IPS-18a (cell line): ENCODE measurements around the gene SESN2.

ENCODE experiments used
- H3K27ac ChIP-seq: one replicate; pipeline ENCODE4 v1.5.1; 2013; ENCODE audit warnings: low read length
- H3K27me3 ChIP-seq: one replicate; pipeline ENCODE4 v1.6.1; 2013; ENCODE audit warnings: mild to moderate bottlenecking, low read length; ENCODE audit not compliant: control insufficient read depth, insufficient read depth
- H3K36me3 ChIP-seq: one replicate; pipeline ENCODE4 v1.6.1; 2013; ENCODE audit warnings: low read depth, low read length; ENCODE audit not compliant: control insufficient read depth
- H3K4me1 ChIP-seq: one replicate; pipeline ENCODE4 v1.6.1; 2013; ENCODE audit warnings: low read depth, low read length; ENCODE audit not compliant: control insufficient read depth
- H3K4me3 ChIP-seq: one replicate; pipeline ENCODE4 v1.5.1; 2013; ENCODE audit warnings: low read length
- H3K9ac ChIP-seq: one replicate; pipeline ENCODE4 v1.6.1; 2013; ENCODE audit warnings: mild to moderate bottlenecking, low read length, moderate library complexity
- H3K9me3 ChIP-seq: one replicate; pipeline ENCODE4 v1.6.1; 2013; ENCODE audit warnings: low read depth, low read length; ENCODE audit not compliant: control insufficient read depth

SESN2 gene

GRCh38 chr1:28278763-28279162 is 19.4 kb downstream of the SESN2 start:
- H3K4me3 ChIP-seq = no peak overlapping the region
- H3K36me3 ChIP-seq = peaks cover 68% of the 10 kb centered on the region
- H3K27me3 ChIP-seq = no peaks in the 10 kb centered on the region
- no peak overlapping the region for H3K9ac ChIP-seq
- no peak overlapping the region for H3K27ac ChIP-seq
- no peaks in the 10 kb centered on the region for H3K4me1 ChIP-seq
- H3K9me3 ChIP-seq = no peaks in the 10 kb centered on the region

GRCh38 chr1:28279721-28280120 is 20.4 kb downstream of the SESN2 start:
- H3K36me3 ChIP-seq = peaks cover 59% of the 10 kb centered on the region
- no peaks in the 10 kb centered on the region for H3K9me3 ChIP-seq
- H3K27ac ChIP-seq = no peak overlapping the region
- no peaks in the 10 kb centered on the region for H3K27me3 ChIP-seq
- H3K9ac ChIP-seq = no peak overlapping the region
- H3K4me1 ChIP-seq = no peaks in the 10 kb centered on the region
- H3K4me3 ChIP-seq = no peak overlapping the region

GRCh38 chr1:28280501-28280900 is 21.2 kb downstream of the SESN2 start:
- no peaks in the 10 kb centered on the region for H3K9me3 ChIP-seq
- no peak overlapping the region for H3K4me3 ChIP-seq
- H3K36me3 ChIP-seq = peaks cover 53% of the 10 kb centered on the region
- H3K27ac ChIP-seq = no peak overlapping the region
- no peaks in the 10 kb centered on the region for H3K4me1 ChIP-seq
- no peaks in the 10 kb centered on the region for H3K27me3 ChIP-seq
- no peak overlapping the region for H3K9ac ChIP-seq

- Histone ChIP-seq H3K9me3 (no peaks in the 10 kb centered on the region), H3K27me3 (no peaks in the 10 kb centered on the region), H3K36me3 (peaks cover 53% of the 10 kb centered on the region), H3K4me3 (no peak overlapping the region), H3K27ac (no peak overlapping the region), H3K4me1 (no peaks in the 10 kb centered on the region), H3K9ac (no peak overlapping the region)
Measured at GRCh38 chr1:28280977-28281381, 21.7 kb downstream of the SESN2 start.

GRCh38 chr1:28281608-28282425 is 22.5 kb downstream of the SESN2 start:
- H3K9me3 ChIP-seq = no peaks in the 10 kb centered on the region
- H3K27ac ChIP-seq = no peak overlapping the region
- no peaks in the 10 kb centered on the region for H3K4me1 ChIP-seq
- no peak overlapping the region for H3K4me3 ChIP-seq
- H3K27me3 ChIP-seq = no peaks in the 10 kb centered on the region
- no peak overlapping the region for H3K9ac ChIP-seq
- peaks cover 53% of the 10 kb centered on the region for H3K36me3 ChIP-seq

- H3K9me3 ChIP-seq = no peaks in the 10 kb centered on the region
- no peaks in the 10 kb centered on the region for H3K4me1 ChIP-seq
- no peak overlapping the region for H3K27ac ChIP-seq
- peaks cover 51% of the 10 kb centered on the region for H3K36me3 ChIP-seq
- H3K9ac ChIP-seq = no peak overlapping the region
- H3K27me3 ChIP-seq = no peaks in the 10 kb centered on the region
- H3K4me3 ChIP-seq = no peak overlapping the region
Measured at GRCh38 chr1:28282426-28283407, 23.4 kb downstream of the SESN2 start.

GRCh38 chr1:28286111-28286510 is 26.8 kb downstream of the SESN2 start:
- Histone ChIP-seq H3K4me1 (no peaks in the 10 kb centered on the region), H3K4me3 (no peak overlapping the region), H3K27me3 (no peaks in the 10 kb centered on the region), H3K9ac (no peak overlapping the region), H3K36me3 (peaks cover 18% of the 10 kb centered on the region), H3K27ac (no peak overlapping the region), H3K9me3 (no peaks in the 10 kb centered on the region)

- Histone ChIP-seq H3K4me3 (no peak overlapping the region), H3K9me3 (no peaks in the 10 kb centered on the region), H3K27ac (no peak overlapping the region), H3K9ac (no peak overlapping the region), H3K27me3 (no peaks in the 10 kb centered on the region), H3K36me3 (no peaks in the 10 kb centered on the region), H3K4me1 (no peaks in the 10 kb centered on the region)
Measured at GRCh38 chr1:28288487-28288886, 29.2 kb downstream of the SESN2 start.

GRCh38 chr1:28290851-28291250 is 31.5 kb downstream of the SESN2 start:
- H3K27ac ChIP-seq = no peak overlapping the region
- no peaks in the 10 kb centered on the region for H3K27me3 ChIP-seq
- H3K4me3 ChIP-seq = no peak overlapping the region
- H3K9ac ChIP-seq = no peak overlapping the region
- no peaks in the 10 kb centered on the region for H3K4me1 ChIP-seq
- H3K9me3 ChIP-seq = no peaks in the 10 kb centered on the region
- no peaks in the 10 kb centered on the region for H3K36me3 ChIP-seq

GRCh38 chr1:28291711-28292110 is 32.4 kb downstream of the SESN2 start:
- Histone ChIP-seq H3K27ac (no peak overlapping the region), H3K36me3 (no peaks in the 10 kb centered on the region), H3K9ac (no peak overlapping the region), H3K4me1 (peaks cover 7% of the 10 kb centered on the region), H3K4me3 (no peak overlapping the region), H3K27me3 (no peaks in the 10 kb centered on the region), H3K9me3 (no peaks in the 10 kb centered on the region)

GRCh38 chr1:28295936-28296335 is 36.6 kb downstream of the SESN2 start:
- H3K27ac ChIP-seq = no peak overlapping the region
- no peaks in the 10 kb centered on the region for H3K27me3 ChIP-seq
- H3K36me3 ChIP-seq = no peaks in the 10 kb centered on the region
- no peak overlapping the region for H3K9ac ChIP-seq
- no peak overlapping the region for H3K4me3 ChIP-seq
- no peaks in the 10 kb centered on the region for H3K9me3 ChIP-seq
- H3K4me1 ChIP-seq = peaks cover 10% of the 10 kb centered on the region
